ENCODE data around the gene TUT4. TPM values are rescaled to one million over a fixed set of nuclear protein-coding genes. Genes with fewer than 3 reads are reported as not detected.

Gene TUT4
- total RNA-seq, 4 donors from 2014 or later = 22.1 to 212 (median 50.0) TPM

DNA sequence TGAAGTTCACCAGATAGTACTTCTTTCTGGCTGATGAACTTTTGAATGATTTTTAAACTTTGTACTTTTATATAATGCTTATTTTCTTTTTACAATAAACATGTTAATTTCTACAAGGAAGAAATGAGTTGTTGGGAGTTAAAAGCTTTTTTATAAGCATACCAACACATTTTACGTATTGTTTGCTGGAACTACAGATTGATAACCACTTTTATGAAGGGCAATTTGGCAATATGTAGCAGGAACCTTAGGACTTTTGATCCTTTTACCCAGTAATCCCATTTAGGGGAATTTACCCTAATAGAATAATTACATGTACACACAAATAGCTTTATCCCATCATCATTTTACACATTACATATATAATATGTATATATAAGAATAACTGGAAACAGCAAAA is 132.2 kb downstream of the TUT4 start:
- H3K4me3 ChIP-seq = no peak overlapping the region
- no peaks in the 10 kb centered on the region for H3K9me3 ChIP-seq
- H3K4me1 ChIP-seq = peaks cover 0 to 7% (median 0%) of the 10 kb centered on the region in 4 donors
- H3K27me3 ChIP-seq = no peaks in the 10 kb centered on the region
- peaks cover 0 to 45% (median 0%) of the 10 kb centered on the region in 3 donors for H3K36me3 ChIP-seq
- no peak overlapping the region for H3K27ac ChIP-seq
- no peak for DNase-seq
- TF ChIP-seq, protein P1, sequence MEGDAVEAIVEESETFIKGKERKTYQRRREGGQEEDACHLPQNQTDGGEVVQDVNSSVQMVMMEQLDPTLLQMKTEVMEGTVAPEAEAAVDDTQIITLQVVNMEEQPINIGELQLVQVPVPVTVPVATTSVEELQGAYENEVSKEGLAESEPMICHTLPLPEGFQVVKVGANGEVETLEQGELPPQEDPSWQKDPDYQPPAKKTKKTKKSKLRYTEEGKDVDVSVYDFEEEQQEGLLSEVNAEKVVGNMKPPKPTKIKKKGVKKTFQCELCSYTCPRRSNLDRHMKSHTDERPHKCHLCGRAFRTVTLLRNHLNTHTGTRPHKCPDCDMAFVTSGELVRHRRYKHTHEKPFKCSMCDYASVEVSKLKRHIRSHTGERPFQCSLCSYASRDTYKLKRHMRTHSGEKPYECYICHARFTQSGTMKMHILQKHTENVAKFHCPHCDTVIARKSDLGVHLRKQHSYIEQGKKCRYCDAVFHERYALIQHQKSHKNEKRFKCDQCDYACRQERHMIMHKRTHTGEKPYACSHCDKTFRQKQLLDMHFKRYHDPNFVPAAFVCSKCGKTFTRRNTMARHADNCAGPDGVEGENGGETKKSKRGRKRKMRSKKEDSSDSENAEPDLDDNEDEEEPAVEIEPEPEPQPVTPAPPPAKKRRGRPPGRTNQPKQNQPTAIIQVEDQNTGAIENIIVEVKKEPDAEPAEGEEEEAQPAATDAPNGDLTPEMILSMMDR (IDR thresholded peaks at IDR 0.05) = no peak
- TF ChIP-seq POLR2A (IDR thresholded peaks at IDR 0.05) = no peak

- peaks cover 0 to 15% (median 0%) of the 10 kb centered on the region in 4 donors for H3K4me1 ChIP-seq
- TF ChIP-seq, protein P1 (IDR thresholded peaks at IDR 0.05) = no peak
- TF ChIP-seq POLR2A (IDR thresholded peaks at IDR 0.05) = no peak
- peaks cover 0 to 73% (median 8%) of the 10 kb centered on the region in 3 donors for H3K36me3 ChIP-seq
Measured at GRCh38 chr1:52416811-52417210, 136.1 kb downstream of the TUT4 start.

DNA sequence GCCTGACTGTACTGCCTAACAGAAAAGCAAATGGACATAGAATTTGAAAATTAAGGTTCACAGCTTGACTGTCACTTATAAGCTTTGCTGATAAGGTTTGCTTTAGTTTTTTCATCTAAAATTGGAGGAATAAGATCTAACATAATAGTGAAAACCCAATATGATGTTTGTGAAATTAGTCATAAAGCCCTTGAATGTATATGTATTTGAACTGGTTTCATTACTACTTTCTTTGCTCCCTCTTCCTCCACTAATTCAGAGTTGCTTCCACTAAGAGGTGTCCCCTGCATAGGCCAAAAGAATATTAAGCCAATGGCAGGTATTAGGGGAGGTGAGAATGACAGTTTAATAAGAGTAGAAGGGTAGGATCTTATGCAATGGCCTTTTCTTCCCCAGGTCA is 137.9 kb downstream of the TUT4 start:
- H3K9me3 ChIP-seq = no peaks in the 10 kb centered on the region
- TF ChIP-seq, protein P1 (IDR thresholded peaks at IDR 0.05) = no peak
- no peak for TF ChIP-seq POLR2A (IDR thresholded peaks at IDR 0.05)
- no peak for DNase-seq
- H3K27me3 ChIP-seq = no peaks in the 10 kb centered on the region
- H3K27ac ChIP-seq = peak overlapping the region in 1 of 4 donors; percentile 83
- H3K4me3 ChIP-seq = no peak overlapping the region
- peaks cover 0 to 14% (median 0%) of the 10 kb centered on the region in 4 donors for H3K4me1 ChIP-seq
- H3K36me3 ChIP-seq = peaks cover 0 to 92% (median 8%) of the 10 kb centered on the region in 3 donors

More at GRCh38 chr1:52416811-52417210, 136.1 kb downstream of the TUT4 start:
- no peaks in the 10 kb centered on the region for H3K9me3 ChIP-seq
- no peaks in the 10 kb centered on the region for H3K27me3 ChIP-seq
- no peak for DNase-seq
- no peak overlapping the region for H3K4me3 ChIP-seq
- no peak overlapping the region for H3K27ac ChIP-seq

DNA sequence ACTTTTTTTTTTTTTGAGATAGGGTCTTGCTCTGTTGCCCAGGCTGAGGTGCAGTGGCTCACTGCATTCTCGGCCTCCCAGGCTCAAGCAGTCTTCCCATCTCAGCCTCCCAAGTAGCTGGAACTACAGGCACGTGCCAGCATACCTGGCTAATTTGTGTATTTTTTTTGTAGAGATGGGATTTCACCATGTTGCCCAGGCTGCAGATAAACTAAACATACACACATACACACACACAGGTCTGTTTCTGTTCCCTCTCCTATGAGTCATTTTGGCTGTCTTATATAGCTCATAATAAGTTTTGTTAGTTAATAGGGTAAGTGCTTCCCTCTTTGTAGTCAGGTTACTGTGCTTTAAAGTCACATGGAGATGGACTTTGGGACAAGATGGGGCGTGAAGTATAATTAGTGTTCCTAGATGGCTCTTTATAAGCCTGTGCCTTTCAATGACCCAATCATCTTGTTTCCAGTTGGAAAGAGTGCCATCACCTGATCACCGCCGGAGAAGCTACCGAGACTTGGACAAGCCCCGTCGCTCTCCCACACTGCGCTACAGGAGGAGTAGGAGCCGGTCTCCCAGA is 139.4 kb downstream of the TUT4 start:
- H3K27ac ChIP-seq = peak overlapping the region in 3 of 4 donors; percentile 21 to 83 (median 72)

DNA sequence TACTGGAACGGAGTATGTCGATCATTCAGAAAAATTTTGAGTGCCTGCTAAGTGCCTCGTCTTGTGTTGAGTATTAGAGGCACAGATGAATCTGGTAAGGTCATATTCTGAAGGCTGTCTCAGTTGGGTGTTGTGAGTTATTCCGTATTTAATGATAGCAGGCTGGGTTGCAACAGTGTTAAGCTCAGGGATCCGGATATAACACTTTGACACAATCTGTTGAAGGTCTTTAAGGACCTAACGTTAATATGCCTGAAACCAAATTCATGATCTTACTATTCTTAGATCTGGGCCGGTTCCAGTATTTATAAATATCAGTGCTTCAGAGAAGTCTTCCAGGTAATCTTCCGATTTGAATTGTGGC is 147.9 kb downstream of the TUT4 start:
- TF ChIP-seq POLR2A (IDR thresholded peaks at IDR 0.05) = no peak
- TF ChIP-seq, protein P1 (IDR thresholded peaks at IDR 0.05) = no peak
- DNase-seq = no peak

More for the DNA sequence above, 139.4 kb downstream of the TUT4 start:
- peaks cover 0 to 8% (median 0%) of the 10 kb centered on the region in 4 donors for H3K4me1 ChIP-seq
- H3K9me3 ChIP-seq = no peaks in the 10 kb centered on the region
- peak in 2 of 3 donors; percentile 73 to 75 for DNase-seq
- TF ChIP-seq POLR2A (IDR thresholded peaks at IDR 0.05) = peak in 1 of 2 donors; percentile 16
- TF ChIP-seq, protein P1 (IDR thresholded peaks at IDR 0.05) = no peak
- H3K4me3 ChIP-seq = peak overlapping the region in 1 of 4 donors; percentile 13
- peaks cover 0 to 100% (median 8%) of the 10 kb centered on the region in 3 donors for H3K36me3 ChIP-seq
- no peaks in the 10 kb centered on the region for H3K27me3 ChIP-seq

More for the DNA sequence above, 147.9 kb downstream of the TUT4 start:
- Histone ChIP-seq H3K27ac (peak overlapping the region; percentile 86 to 95 (median 93)), H3K9me3 (no peaks in the 10 kb centered on the region), H3K4me3 (peak overlapping the region; percentile 72 to 86 (median 78)), H3K36me3 (peaks cover 0 to 34% (median 0%) of the 10 kb centered on the region in 3 donors), H3K27me3 (no peaks in the 10 kb centered on the region), H3K4me1 (peaks cover 0 to 28% (median 8%) of the 10 kb centered on the region in 4 donors)

All from Peyer's patch (tissue), 4 donors.